ENCODE measurements around the gene TARBP2.
"Not testable (repeated sequence)": the region's sequence is repeated elsewhere in the genome, so short reads cannot be mapped to it uniquely, and the experiment has no call there.

Gene TARBP2

DNA sequence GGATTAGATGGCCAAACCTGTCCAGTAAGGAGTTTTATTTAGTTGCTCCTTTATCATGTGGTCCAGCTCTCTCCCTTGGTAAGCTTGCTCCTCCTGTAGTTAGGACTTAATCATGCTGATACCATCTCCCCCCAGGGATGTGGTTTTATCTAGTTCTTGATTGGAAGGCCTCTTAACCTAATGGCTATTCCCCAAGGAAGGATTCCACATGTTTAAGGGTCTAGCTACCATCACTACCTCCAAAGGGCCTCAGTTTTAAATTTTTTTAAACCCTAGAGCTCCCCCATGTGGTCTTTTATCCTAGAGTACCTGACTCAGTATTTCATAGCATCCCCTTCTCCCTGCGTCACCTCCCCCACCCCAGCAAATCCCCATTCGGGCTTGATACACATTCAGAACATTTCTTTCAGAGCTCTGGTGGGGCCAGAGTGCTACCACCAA lies 24.3 kb upstream of the TARBP2 start:
- DNase-seq, result no peak

- DNase-seq, result no peak
Measured at GRCh38 chr12:53478865-53479264, 22.2 kb upstream of the TARBP2 start.

DNA sequence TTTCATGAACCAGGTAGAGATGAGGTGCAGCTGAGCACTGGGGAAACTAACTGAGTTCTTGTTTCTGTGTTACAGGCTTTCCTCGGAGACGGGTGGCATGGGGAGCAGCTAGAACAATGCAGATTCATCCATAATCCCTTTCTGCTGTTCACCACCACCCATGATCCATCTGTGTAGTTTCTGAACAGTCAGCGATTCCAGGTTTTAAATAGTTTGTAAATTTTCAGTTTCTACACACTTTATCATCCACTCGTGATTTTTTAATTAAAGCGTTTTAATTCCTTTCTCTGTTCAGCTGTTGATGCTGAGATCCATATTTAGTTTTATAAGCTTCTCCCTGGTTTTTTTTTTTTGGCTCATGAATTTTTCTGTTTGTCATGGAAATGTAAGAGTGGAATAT lies 21.8 kb upstream of the TARBP2 start:
- DNase-seq, result no peak

- DNase-seq, result no peak
Measured at GRCh38 chr12:53480491-53481442, 20.3 kb upstream of the TARBP2 start.

DNA sequence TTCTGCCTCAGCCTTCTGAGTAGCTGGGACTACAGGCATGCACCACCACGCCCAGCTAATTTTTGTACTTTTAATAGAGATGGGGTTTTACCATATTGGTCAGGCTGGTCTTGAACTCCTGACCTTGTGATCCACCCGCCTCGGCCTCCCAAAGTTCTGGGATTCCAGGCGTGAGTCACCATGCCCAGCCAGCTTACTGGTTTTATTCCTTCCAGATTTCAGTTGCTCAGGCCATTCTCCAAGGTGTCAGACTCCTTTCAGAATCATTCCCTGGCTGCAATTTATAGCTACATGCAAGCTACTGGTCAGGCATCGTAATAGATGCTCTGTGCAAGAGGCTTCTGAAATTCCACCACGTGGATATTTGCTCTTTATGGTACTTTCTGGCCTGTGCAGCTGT lies 19.6 kb upstream of the TARBP2 start:
- not testable (repeated sequence) for DNase-seq

GRCh38 chr12:53481939-53482586 lies 19.0 kb upstream of the TARBP2 start:
- no peak for DNase-seq

- DNase-seq, result no peak
Measured at GRCh38 chr12:53482626-53483168, 18.4 kb upstream of the TARBP2 start.

DNA sequence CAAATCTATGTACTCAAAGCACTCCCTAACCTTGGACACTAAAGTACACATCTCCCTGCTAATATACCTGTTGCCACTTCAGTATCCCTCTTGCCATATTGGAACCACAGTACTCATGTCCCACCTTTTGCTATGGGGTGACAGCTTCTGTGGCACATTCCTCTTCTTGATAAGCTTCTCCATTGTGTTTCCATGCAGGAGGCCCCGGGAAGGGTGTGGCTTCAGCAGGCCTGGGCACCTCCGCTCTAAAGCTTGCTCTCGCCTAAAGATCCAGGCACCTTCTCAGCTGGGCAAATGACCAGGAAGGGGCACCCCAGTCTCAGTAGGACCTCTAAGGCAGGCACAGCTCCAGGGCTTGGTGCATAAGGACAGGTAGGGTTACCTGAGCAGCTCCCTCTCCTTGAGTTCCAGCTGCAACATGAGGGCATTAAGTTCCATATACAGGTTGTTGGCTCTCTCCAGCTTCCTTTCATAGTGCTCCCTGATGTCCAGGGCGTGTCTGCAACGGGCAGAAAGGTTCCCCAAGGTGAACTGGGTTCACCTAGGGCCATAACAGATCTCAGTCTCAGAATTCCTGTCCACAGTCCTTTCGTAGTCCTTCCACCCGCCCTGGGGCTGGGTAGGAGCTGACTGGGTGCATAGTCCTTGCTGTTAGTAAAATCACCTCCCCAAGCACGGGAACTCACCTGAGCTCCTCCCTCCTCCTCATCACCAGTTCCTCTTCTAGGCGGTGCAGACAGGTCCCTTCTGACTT lies 17.7 kb upstream of the TARBP2 start:
- no peak for DNase-seq

DNA sequence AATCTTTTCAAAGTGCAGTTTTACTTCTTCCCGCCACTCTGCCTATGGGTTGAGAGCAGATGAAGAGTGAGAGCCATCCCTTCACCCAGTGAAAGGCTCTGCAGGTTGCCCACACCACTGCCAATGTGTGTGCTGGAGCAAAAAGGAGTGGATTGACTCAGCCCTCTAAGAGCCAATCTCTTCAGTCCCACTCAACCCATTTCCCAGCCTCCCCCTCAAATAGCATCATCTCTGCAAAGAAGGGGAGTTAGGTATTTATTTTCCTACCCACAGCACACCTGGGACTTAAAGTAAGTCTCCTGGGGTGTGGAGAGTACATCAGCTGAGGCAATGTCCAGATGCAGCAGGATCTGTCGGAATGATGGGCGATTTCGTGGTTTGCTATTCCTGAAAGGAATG lies 17.1 kb upstream of the TARBP2 start:
- no peak for DNase-seq

- DNase-seq, result no peak
Measured at GRCh38 chr12:53484686-53485575, 16.2 kb upstream of the TARBP2 start.

- no peak for DNase-seq
Measured at GRCh38 chr12:53485955-53486735, 14.9 kb upstream of the TARBP2 start.

DNA sequence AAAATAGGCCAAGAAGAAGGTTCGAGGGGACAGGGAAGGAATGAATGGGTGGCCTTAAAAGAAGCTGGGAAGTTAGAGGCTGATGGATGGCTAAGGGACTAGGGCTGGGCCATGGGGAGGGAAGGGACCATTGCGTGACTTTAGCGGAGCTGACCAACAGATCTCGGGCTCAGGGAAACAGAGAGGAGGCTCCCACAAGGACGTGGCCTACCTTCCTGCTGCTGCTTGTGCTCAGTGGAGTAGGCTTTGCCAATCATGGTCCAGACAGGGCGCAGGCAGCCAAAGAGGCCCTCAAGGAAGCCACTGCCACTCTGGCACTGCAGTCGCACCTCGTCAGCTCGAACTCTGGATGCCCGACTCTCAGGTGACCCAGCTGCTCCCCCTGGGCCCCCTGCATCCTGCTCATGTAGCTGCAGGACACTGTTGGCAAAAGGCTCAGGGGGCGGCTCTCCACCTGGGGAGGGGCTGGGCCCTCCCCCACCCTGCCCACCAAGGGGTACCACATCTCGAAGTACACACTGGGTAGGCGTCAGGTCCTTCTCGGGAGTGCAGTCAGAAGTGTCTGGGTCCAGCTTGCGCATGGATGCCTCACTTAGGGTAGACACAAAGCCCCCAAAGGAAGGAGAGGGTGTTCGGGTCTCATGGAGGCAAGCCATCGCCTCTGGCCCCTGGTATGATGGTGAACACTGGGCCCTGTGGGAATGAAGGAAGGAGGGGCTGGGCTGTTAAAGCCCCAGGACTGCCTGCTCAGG lies 14.2 kb upstream of the TARBP2 start:
- DNase-seq, result no peak

- DNase-seq, result no peak
Measured at GRCh38 chr12:53489242-53489864, 11.7 kb upstream of the TARBP2 start.

GRCh38 chr12:53492188-53492587 lies 8.9 kb upstream of the TARBP2 start:
- no peak for DNase-seq

- peak; percentile 86 for DNase-seq
Measured at GRCh38 chr12:53492830-53493609, 8.1 kb upstream of the TARBP2 start.

- DNase-seq, result no peak
Measured at GRCh38 chr12:53493610-53494391, 7.3 kb upstream of the TARBP2 start.

DNA sequence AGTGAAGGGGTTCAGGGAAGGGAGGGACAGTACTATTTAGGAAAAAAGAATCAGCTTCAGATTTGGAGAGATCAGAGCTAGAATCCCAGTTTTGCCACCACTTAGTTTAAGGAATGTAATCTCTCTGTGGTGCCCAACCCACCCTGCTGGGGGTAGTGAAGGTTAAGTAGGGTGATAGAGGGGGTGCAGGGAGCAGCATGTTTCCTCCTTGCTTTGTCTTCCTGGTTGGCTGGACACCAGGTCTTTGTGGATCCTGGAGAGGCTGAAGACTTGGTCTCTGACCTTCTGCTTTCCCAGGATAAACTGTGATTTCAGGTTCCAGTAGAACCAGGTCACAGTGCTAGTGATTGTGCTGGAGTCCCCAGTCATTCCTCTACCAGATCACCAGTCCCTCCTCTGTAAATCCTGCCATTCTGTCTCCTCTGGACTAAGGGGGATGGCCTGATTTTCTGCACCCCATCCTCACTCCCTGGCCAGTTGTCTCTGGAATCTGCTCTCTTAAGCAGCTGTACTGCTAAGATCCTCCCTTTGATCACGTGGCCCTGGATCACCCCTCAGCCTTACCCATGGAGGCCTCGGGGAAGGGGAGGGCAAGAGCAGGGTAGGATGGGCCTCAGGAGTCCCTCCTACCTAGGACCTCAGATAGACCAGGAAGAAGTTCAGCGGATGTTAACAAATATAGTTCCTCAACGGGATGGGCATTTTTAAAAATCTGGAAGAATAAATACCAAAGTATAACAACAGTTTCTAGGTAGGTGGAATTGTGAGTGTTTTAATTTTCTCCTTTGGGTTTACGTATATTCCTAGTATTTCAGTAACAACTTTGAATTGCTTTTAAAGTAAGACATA lies 5.0 kb upstream of the TARBP2 start:
- DNase-seq, result no peak

- DNase-seq, result no peak
Measured at GRCh38 chr12:53496752-53497032, 4.4 kb upstream of the TARBP2 start.
